IMR-90 (cell line): ENCODE results near the gene TRAF3. TPM values are rescaled to one million over a fixed set of nuclear protein-coding genes. Genes with fewer than 3 reads are reported as not detected.

Experiments
- ATAC-seq: fragments of 200-7000 bp; cut with Tn5 transposase; 2 replicates; pipeline ENCODE4 v1.9.1; 2020; ENCODE audit warnings: low read depth, mild to moderate bottlenecking, moderate library complexity
- BruUV-seq: library from RNA; stranded (reverse); fragments of 400-500 nt; replicated peaks from 2 replicates; lab custom pipeline; 2021; lab: Mats Ljungman, UMichigan
- CTCF ChIA-PET: fragments of 300-600 bp; formaldehyde crosslinking; extraction: SDS; loops from one replicate; lab custom pipeline; 2021; ENCODE audit warnings: antibody characterized with exemption; lab: Yijun Ruan, JAX
- POLR2A ChIA-PET: fragments of 300-600 bp; sonication (Branson Sonifier 250); formaldehyde crosslinking; loops from one replicate; lab custom pipeline; 2022; ENCODE audit warnings: antibody characterized with exemption; ENCODE audit not compliant: unreplicated experiment; lab: Charles Lee
- DNase-seq: peaks from one replicate; pipeline ENCODE4 v3.0.0; 2013
- H2AFZ ChIP-seq: replicated peaks from 2 replicates; pipeline ENCODE3; 2013; ENCODE audit warnings: low read length, mild to moderate bottlenecking; ENCODE audit not compliant: poor library complexity
- H2AK5ac ChIP-seq: 2 replicates; pipeline ENCODE4 v1.6.1; 2013; ENCODE audit warnings: low read depth, low read length, inconsistent platforms
- H2AK9ac ChIP-seq: replicated peaks from 2 replicates; pipeline ENCODE3; 2013; ENCODE audit warnings: mild to moderate bottlenecking, low read depth, low read length, moderate library complexity; ENCODE audit not compliant: poor library complexity
- H2BK120ac ChIP-seq: 2 replicates; pipeline ENCODE4 v1.6.1; 2013; ENCODE audit warnings: low read depth, low read length, inconsistent platforms
- H2BK15ac ChIP-seq: 3 replicates; pipeline ENCODE4 v1.6.1; 2013; ENCODE audit warnings: low read depth, low read length, inconsistent platforms
- H2BK20ac ChIP-seq: 2 replicates; pipeline ENCODE4 v1.6.1; 2013; ENCODE audit warnings: low read depth, mild to moderate bottlenecking, inconsistent platforms, low read length, moderate library complexity
- H2BK5ac ChIP-seq: 2 replicates; pipeline ENCODE4 v1.6.1; 2013; ENCODE audit warnings: mild to moderate bottlenecking, low read depth, low read length, inconsistent platforms; ENCODE audit not compliant: poor library complexity, severe bottlenecking
- H3K14ac ChIP-seq: replicated peaks from 2 replicates; pipeline ENCODE4 v1.6.1; 2013; ENCODE audit warnings: low read depth, low read length, inconsistent platforms
- H3K18ac ChIP-seq: 2 replicates; pipeline ENCODE4 v1.6.1; 2013; ENCODE audit warnings: low read depth, low read length, control low read depth
- H3K23ac ChIP-seq: 2 replicates; pipeline ENCODE4 v1.6.1; 2013; ENCODE audit warnings: low read depth, low read length, inconsistent platforms
- H3K27ac ChIP-seq: 2 replicates; pipeline ENCODE4 v1.5.1; 2013; ENCODE audit warnings: mild to moderate bottlenecking, control low read depth, low read length; ENCODE audit not compliant: insufficient read depth
- H3K27me3 ChIP-seq: 2 replicates; pipeline ENCODE4 v1.6.1; 2013; ENCODE audit warnings: low read length; ENCODE audit not compliant: control insufficient read depth, insufficient read depth
- H3K36me3 ChIP-seq: 2 replicates; pipeline ENCODE4 v1.6.1; 2013; ENCODE audit warnings: low read length, mixed read lengths; ENCODE audit not compliant: control insufficient read depth, insufficient read depth
- H3K4ac ChIP-seq: 2 replicates; pipeline ENCODE4 v1.6.1; 2013; ENCODE audit warnings: low read depth, low read length, inconsistent platforms
- H3K4me1 ChIP-seq: 2 replicates; pipeline ENCODE4 v1.6.1; 2013; ENCODE audit warnings: low read length, mixed read lengths; ENCODE audit not compliant: control insufficient read depth, insufficient read depth
- H3K4me2 ChIP-seq: 2 replicates; pipeline ENCODE4 v1.6.1; 2013; ENCODE audit warnings: low read depth, mild to moderate bottlenecking, control low read depth, low read length, moderate library complexity
- H3K4me3 ChIP-seq: 2 replicates; pipeline ENCODE4 v1.5.1; 2013; ENCODE audit warnings: low read depth, mild to moderate bottlenecking, control low read depth, low read length, moderate library complexity; ENCODE audit not compliant: insufficient read depth
- H3K56ac ChIP-seq: 2 replicates; pipeline ENCODE4 v1.6.1; 2013; ENCODE audit warnings: low read length, inconsistent platforms; ENCODE audit not compliant: insufficient read depth; ENCODE audit errors: extremely low read depth
- H3K79me1 ChIP-seq, 2 experiments: 2 replicates each; pipeline ENCODE4 v1.6.1; 2013; ENCODE audit warnings: low read length in 2 of 2, inconsistent platforms in 1 of 2, low read depth in 1 of 2
- H3K9ac ChIP-seq: 2 replicates; pipeline ENCODE4 v1.6.1; 2013; ENCODE audit warnings: low read depth, low read length, control low read depth
- H3K9me1 ChIP-seq: 2 replicates; pipeline ENCODE4 v1.6.1; 2013; ENCODE audit warnings: low read length, inconsistent platforms; ENCODE audit not compliant: insufficient read depth
- H3K9me3 ChIP-seq: 2 replicates; pipeline ENCODE4 v1.6.1; 2013; ENCODE audit warnings: low read length; ENCODE audit not compliant: control insufficient read depth, insufficient read depth
- H4K20me1 ChIP-seq: 2 replicates; pipeline ENCODE4 v1.6.1; 2013; ENCODE audit warnings: low read length, inconsistent platforms; ENCODE audit not compliant: insufficient read depth
- H4K5ac ChIP-seq: 2 replicates; pipeline ENCODE4 v1.6.1; 2013; ENCODE audit warnings: mild to moderate bottlenecking, low read depth, low read length, control low read depth
- H4K8ac ChIP-seq, 2 experiments: 2 replicates each; pipeline ENCODE4 v1.6.1; 2013; ENCODE audit warnings: low read depth in 2 of 2, low read length in 2 of 2, control low read depth in 1 of 2, inconsistent platforms in 1 of 2
- H4K91ac ChIP-seq: 2 replicates; pipeline ENCODE4 v1.6.1; 2013; ENCODE audit warnings: low read depth, low read length, inconsistent platforms; ENCODE audit not compliant: insufficient read depth
- BHLHE40 ChIP-seq: fragments of 150-350 bp; IDR thresholded peaks from 2 replicates; pipeline ENCODE4 v1.6.1; 2016; ENCODE audit warnings: mild to moderate bottlenecking, low read depth, low read length
- CEBPB ChIP-seq: IDR thresholded peaks from 2 replicates; pipeline ENCODE4 v1.6.1; 2012; ENCODE audit warnings: low read depth, low read length, improper control_type of control experiment
- CHD1 ChIP-seq: IDR thresholded peaks from 2 replicates; pipeline ENCODE4 v1.6.1; 2012; ENCODE audit warnings: low read depth, low read length, improper control_type of control experiment
- FOS ChIP-seq: fragments of 150-350 bp; IDR thresholded peaks from 2 replicates; pipeline ENCODE4 v1.6.1; 2016; ENCODE audit warnings: low read depth, low read length
- MAFK ChIP-seq: IDR thresholded peaks from 2 replicates; pipeline ENCODE4 v1.6.1; 2012; ENCODE audit warnings: low read depth, low read length, improper control_type of control experiment
- MAZ ChIP-seq: IDR thresholded peaks from 2 replicates; pipeline ENCODE4 v1.6.1; 2012; ENCODE audit warnings: low read depth, mild to moderate bottlenecking, low read length, improper control_type of control experiment, moderate library complexity, borderline replicate concordance
- MXI1 ChIP-seq: IDR thresholded peaks from 2 replicates; pipeline ENCODE4 v1.6.1; 2012; ENCODE audit warnings: low read depth, mild to moderate bottlenecking, low read length, moderate library complexity, borderline replicate concordance
- NFE2L2 ChIP-seq: fragments of 150-350 bp; IDR thresholded peaks from 2 replicates; pipeline ENCODE4 v1.6.1; 2016; ENCODE audit warnings: low read depth, mild to moderate bottlenecking, low read length
- POLR2A ChIP-seq: IDR thresholded peaks from 2 replicates; pipeline ENCODE4 v1.6.1; 2012; ENCODE audit warnings: mild to moderate bottlenecking, low read depth, low read length
- RAD21 ChIP-seq: IDR thresholded peaks from 2 replicates; pipeline ENCODE4 v1.6.1; 2012; ENCODE audit warnings: low read length, improper control_type of control experiment
- RCOR1 ChIP-seq: IDR thresholded peaks from 2 replicates; pipeline ENCODE4 v1.6.1; 2012; ENCODE audit warnings: mild to moderate bottlenecking, low read length, improper control_type of control experiment; ENCODE audit not compliant: insufficient replicate concordance
- RFX5 ChIP-seq: IDR thresholded peaks from 2 replicates; pipeline ENCODE4 v1.8.0; 2012; ENCODE audit warnings: low read depth, mild to moderate bottlenecking, low read length, moderate library complexity
- SMC3 ChIP-seq: fragments of 150-350 bp; IDR thresholded peaks from 2 replicates; pipeline ENCODE4 v1.6.1; 2016; ENCODE audit warnings: low read depth, mild to moderate bottlenecking, antibody characterized with exemption, low read length, moderate library complexity
- WGBS, 2 experiments: methylation state at CpG; one replicate each; pipeline versions ENCODE4 v1.1.5 to v1.1.7; 2013; ENCODE audit warnings: missing lambda C conversion rate in 2 of 2; ENCODE audit not compliant: insufficient read length in 1 of 2; ENCODE audit errors: extremely low coverage in 2 of 2; 5-methylcytosine and 5-hydroxymethylcytosine counted together
- dilution Hi-C: fragments of 300-500 bp; cut with HindIII; formaldehyde crosslinking; loops from one replicate; pipeline ENCODE4 v1.14.3; 2018; ENCODE audit warnings: low sequenced_read_pairs; ENCODE audit not compliant: unreplicated experiment
- in situ Hi-C: fragments of 300-500 bp; cut with MboI; formaldehyde crosslinking; loops from 3 replicates; pipeline ENCODE4 v1.14.3; 2019; ENCODE audit warnings: low sequenced_read_pairs, inconsistent platforms, mixed read lengths
- intact Hi-C: fragments of 100-400 bp; cut with micrococcal nuclease; formaldehyde crosslinking; loops from 2 replicates; pipeline ENCODE4 v1.10.0; 2022
- polyA plus RNA-seq, 3 experiments: library from polyadenylated mRNA; depleted of rRNA; stranded (reverse); fragments of >200 nt; gene quantifications; 2 replicates each; pipeline ENCODE4 v1.2.3, GENCODE V29; 2012; ENCODE audit warnings: low replicate concordance in 1 of 3
- total RNA-seq: library from RNA; depleted of rRNA; stranded (reverse); fragments of >200 nt; gene quantifications from 2 replicates; pipeline ENCODE4 v1.2.3, GENCODE V29; 2012
- TF ChIP-seq, protein P1 (sequence below): fragments of 150-350 bp; IDR thresholded peaks from 2 replicates; pipeline ENCODE4 v1.6.1; 2016; ENCODE audit warnings: low read depth, mild to moderate bottlenecking, low read length, moderate library complexity, borderline replicate concordance
- TF ChIP-seq, protein P2 (sequence below): conservative IDR thresholded peaks from 2 replicates; pipeline ENCODE4 v1.5.1; 2012; ENCODE audit warnings: mild to moderate bottlenecking, low read depth, low read length, improper control_type of control experiment
- TF ChIP-seq, protein P3 (sequence below): fragments of 150-350 bp; IDR thresholded peaks from 2 replicates; pipeline ENCODE4 v1.6.1; 2017; ENCODE audit warnings: mild to moderate bottlenecking, antibody characterized with exemption, low read length, low read depth

Gene TRAF3
- total and polyA plus RNA-seq, 2 of the 4 experiments (the other 2 are of a cell fraction) = 21.2 to 25.3 TPM

DNA sequence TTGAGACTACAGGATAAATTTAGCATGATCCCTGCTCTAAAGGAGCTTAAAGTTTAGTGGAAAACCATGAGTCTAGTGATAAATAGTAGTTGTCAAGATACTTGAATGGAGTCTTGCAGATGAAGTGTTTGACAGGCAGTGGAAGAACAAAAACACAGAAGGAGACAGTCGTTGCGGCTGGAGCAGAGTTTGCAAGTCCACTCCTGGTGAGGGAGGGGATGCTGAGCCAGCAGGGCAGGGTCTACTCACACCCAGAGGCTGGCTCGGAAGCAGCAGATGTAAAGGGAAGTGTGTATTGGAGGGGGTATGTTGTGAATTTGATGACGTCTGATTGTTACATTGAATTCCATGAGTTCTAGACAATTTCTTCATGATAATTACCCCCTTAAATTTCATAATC, 61.3 kb downstream of the TRAF3 start:
- WGBS, 2 experiments = 70% methylated on average over 2 of the region's 4 CpGs; no CpG with 5 or more reads in 1 of the 2 experiments
- ChIA-PET POLR2A (no interaction called here), CTCF (no interaction called here)
- Histone ChIP-seq H3K4me1 (no peaks in the 10 kb centered on the region), H2BK5ac (no peak overlapping the region), H2AK9ac (no peak overlapping the region), H3K23ac (no peak overlapping the region), H3K36me3 (no peaks in the 10 kb centered on the region; the same call in none of the 2 replicates), H3K27me3 (no peaks in the 10 kb centered on the region), H3K27ac (no peak overlapping the region), H4K8ac (no peak overlapping the region), H3K14ac (no peak overlapping the region), H2AFZ (no peak overlapping the region), H3K9me1 (peaks cover 12% of the 10 kb centered on the region), H2AK5ac (no peak overlapping the region), H2BK20ac (no peak overlapping the region), H3K4me3 (no peak overlapping the region), H4K20me1 (peaks cover 6% of the 10 kb centered on the region; the same call in 1 of the 2 replicates), H3K4me2 (no peak overlapping the region), H4K91ac (no peak overlapping the region), H3K9me3 (no peaks in the 10 kb centered on the region), H2BK15ac (no peak overlapping the region), H3K9ac (no peak overlapping the region), H2BK120ac (no peak overlapping the region), H4K5ac (no peak overlapping the region), H3K79me1 (peaks cover 21 to 37% of the 10 kb centered on the region in 2 experiments; a peak in 3 of 4 replicates), H3K56ac (no peak overlapping the region), H3K18ac (no peak overlapping the region), H3K4ac (no peak overlapping the region)
- no TSS peak for BruUV-seq
- TF ChIP-seq, protein P1, sequence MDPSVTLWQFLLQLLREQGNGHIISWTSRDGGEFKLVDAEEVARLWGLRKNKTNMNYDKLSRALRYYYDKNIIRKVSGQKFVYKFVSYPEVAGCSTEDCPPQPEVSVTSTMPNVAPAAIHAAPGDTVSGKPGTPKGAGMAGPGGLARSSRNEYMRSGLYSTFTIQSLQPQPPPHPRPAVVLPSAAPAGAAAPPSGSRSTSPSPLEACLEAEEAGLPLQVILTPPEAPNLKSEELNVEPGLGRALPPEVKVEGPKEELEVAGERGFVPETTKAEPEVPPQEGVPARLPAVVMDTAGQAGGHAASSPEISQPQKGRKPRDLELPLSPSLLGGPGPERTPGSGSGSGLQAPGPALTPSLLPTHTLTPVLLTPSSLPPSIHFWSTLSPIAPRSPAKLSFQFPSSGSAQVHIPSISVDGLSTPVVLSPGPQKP = no peak
- TF ChIP-seq, protein P2, sequence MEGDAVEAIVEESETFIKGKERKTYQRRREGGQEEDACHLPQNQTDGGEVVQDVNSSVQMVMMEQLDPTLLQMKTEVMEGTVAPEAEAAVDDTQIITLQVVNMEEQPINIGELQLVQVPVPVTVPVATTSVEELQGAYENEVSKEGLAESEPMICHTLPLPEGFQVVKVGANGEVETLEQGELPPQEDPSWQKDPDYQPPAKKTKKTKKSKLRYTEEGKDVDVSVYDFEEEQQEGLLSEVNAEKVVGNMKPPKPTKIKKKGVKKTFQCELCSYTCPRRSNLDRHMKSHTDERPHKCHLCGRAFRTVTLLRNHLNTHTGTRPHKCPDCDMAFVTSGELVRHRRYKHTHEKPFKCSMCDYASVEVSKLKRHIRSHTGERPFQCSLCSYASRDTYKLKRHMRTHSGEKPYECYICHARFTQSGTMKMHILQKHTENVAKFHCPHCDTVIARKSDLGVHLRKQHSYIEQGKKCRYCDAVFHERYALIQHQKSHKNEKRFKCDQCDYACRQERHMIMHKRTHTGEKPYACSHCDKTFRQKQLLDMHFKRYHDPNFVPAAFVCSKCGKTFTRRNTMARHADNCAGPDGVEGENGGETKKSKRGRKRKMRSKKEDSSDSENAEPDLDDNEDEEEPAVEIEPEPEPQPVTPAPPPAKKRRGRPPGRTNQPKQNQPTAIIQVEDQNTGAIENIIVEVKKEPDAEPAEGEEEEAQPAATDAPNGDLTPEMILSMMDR = no peak
- TF ChIP-seq MXI1 = no peak
- TF ChIP-seq FOS = no peak
- no peak for TF ChIP-seq NFE2L2
- no peak for TF ChIP-seq SMC3
- TF ChIP-seq POLR2A = no peak
- no peak for TF ChIP-seq BHLHE40
- TF ChIP-seq RCOR1 = no peak
- TF ChIP-seq RAD21 = no peak
- no peak for TF ChIP-seq CEBPB
- TF ChIP-seq RFX5 = no peak
- no peak for TF ChIP-seq MAZ
- no peak for TF ChIP-seq MAFK
- TF ChIP-seq CHD1 = no peak
- TF ChIP-seq, protein P3, sequence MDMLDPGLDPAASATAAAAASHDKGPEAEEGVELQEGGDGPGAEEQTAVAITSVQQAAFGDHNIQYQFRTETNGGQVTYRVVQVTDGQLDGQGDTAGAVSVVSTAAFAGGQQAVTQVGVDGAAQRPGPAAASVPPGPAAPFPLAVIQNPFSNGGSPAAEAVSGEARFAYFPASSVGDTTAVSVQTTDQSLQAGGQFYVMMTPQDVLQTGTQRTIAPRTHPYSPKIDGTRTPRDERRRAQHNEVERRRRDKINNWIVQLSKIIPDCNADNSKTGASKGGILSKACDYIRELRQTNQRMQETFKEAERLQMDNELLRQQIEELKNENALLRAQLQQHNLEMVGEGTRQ = no peak
- intact Hi-C loops = loop anchor here (5.0 kb wide), 1 partner anchor 39 kb away; no protein-coding TSS in a partner anchor
- no peak for DNase-seq
- no peak for ATAC-seq
- in situ Hi-C loops = no loop called here
- dilution Hi-C loops = no loop called here
